Right ventricle myocardium inferior (tissue), 1 donor: ENCODE results near the gene NPR2. TPM values are rescaled to one million over a fixed set of nuclear protein-coding genes. Genes with fewer than 3 reads are reported as not detected.
A peak's percentile ranks its signal among the peaks of the same experiment; 100 is the strongest.

Source experiments
- ATAC-seq: fragments of 200-7000 bp; cut with Tn5 transposase; one replicate; pipeline ENCODE4 v1.9.1; 2020; ENCODE audit warnings: mild to moderate bottlenecking, moderate library complexity
- DNase-seq: peaks from one replicate; pipeline ENCODE4 v3.0.0; 2021; ENCODE audit errors: missing footprints
- intact Hi-C: fragments of 100-400 bp; cut with DNase I; formaldehyde crosslinking; loops from one replicate; pipeline ENCODE4 v1.11.0; 2022
- total RNA-seq: library from RNA; stranded (reverse); fragmentation: NEBNext Ultra II Directional; extraction: Animal tissue kit (Norgen Biotek cat#: 25700); gene quantifications from one replicate; pipeline ENCODE4 v1.2.1, GENCODE V29; 2021
- donor health status: DM: no; HTN: yes; CAD: no; lungs with severe emphysema.

The NPR2 gene
- total RNA-seq, 1 donor from 2014 or later = 25.2 TPM

DNA sequence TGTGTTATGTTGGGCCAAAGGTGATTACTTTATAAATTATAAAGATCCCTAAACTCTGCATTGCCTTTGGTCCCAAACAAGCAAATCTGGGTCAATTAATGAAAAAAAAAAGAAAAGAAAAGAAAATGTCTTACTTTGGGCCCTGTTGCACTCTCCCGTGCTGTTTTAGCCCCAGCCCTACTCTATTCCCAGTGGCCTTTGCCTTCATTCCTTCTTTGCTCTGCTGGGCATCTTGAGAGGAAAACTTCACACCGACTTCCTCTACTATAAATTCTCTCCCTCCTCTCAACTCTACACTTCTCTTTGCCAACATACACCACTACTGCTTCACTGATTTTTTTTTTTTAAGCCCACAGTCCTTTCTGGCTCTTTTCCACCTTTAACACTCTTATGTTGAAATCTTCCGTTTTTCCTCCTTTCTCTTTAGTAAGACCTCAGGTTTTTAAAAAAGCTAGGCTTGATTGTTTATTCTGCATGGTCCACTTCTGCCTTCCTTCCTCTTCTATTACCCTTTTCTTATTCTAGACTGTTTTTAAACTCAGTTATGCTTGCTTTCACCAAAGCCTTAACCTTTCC is 32.8 kb upstream of the NPR2 start:
- peak; percentile 4 for ATAC-seq
- DNase-seq = no peak
- intact Hi-C loops = no loop called here

DNA sequence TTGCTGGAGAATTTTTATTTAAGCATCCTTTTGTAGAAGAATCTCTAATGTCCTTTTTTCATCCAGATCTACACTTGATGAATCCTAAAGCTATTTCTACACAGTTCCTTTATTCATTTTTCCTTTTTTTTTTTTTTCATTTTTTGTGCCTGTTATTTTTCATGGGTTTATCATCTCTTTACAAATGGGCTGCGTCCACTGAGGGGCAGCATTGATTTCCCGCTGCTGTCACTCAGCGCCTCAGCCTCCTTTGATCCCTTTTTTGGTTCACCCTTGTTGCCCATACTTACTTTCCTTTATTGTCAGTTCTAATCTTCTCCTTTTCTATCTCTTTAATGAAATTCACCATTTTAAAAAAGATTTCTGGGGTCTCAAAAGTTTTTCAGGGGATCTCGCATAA is 31.6 kb upstream of the NPR2 start:
- ATAC-seq (no peak), DNase-seq (no peak)
- intact Hi-C loops = no loop called here

DNA sequence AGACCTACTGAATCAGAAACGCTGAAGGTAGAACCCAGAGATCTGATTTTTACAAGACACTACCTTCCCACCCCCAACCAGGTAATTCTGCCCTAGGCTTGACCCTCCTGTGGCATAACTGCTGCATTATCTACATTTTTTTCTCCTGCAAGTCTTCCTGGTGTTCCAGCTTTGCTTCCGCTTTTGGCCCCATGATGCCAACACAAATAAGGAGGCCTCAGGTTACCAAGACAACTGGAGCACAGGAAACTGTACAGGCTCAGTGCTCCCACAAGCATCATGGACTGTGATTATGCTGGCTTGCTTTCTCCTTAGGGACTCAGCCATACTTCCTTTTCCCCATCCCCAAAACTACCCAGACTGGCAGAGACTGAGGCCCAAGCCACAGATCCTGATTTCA is 30.7 kb upstream of the NPR2 start:
- ATAC-seq = no peak
- intact Hi-C loops = no loop called here

DNA sequence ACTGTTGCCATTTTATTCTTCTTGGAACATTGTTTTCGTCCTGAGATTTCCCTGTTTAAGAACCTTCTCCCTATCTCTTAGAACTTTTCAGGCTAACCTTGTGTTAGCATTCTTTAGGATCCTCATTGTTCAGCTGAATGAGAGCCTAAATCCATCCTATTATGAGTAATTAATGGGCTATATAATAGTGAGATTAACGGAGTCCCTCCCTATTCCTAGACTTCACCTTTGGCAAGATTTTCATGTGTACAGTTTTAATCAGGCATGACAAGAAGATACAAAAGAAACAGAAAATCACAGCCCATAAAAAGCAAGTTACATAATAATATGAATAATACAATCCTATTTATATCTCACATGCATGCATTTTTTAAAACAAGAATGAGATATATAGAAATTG is 28.2 kb upstream of the NPR2 start:
- intact Hi-C loops = no loop called here
- ATAC-seq (no peak), DNase-seq (no peak)

More for the DNA sequence above, 30.7 kb upstream of the NPR2 start:
- no peak for DNase-seq

DNA sequence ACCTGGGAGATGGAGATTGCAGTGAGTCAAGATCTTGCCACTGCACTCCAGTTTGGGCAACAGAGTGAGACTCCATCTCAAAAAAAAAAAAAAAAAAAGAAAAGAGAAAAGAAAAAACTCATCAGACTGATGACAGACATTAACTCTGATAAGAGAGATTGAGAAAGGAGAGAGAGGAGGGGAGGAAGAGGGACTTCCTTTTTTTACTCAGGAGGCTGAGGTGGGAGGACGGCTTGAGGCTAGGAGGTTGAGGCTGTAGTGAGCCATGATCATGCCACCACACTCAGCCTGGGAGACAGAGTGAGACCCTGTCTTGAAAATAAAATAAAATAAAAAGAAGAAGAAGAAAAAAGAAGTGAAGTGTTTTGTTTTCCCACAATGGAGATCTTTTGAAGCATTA is 27.6 kb upstream of the NPR2 start:
- intact Hi-C loops = no loop called here
- DNase-seq (no peak), ATAC-seq (no peak)

DNA sequence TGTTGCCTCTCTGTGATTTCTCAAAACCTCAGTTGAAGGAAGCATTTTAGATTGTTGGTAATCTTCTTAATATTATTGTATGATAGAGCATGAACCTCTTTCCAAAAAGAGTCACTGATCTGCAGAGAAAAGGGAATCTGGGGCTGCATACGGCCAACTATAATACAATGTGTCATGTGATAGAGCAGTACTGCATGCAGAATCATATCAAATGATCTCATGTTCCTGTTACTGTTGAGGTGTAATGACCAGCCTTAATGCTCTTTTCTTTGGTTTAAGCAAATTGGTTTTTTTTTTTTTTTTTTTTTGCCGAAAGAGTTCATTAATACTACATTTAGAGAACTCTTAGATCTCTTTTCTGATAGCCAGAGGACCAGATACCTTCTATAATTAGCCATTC is 24.4 kb upstream of the NPR2 start:
- DNase-seq = no peak
- ATAC-seq = no peak
- intact Hi-C loops = no loop called here

DNA sequence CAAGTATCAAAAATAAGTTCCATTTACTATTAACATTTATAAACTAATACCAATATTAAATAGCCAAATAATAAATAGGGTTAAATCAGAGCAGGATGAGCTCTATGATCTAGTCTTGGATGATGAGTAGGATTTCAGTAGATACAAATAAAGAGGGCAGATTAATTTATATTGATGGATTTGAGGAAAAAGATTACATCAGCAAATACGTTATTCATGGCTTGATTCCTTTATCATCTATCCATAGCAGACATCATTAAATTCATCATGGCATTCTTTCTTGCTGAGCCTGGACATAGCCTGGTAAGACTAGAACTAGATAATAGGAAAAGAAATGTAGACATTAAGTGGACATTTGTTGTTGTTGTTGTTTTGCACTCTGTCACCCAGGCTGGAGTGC is 23.9 kb upstream of the NPR2 start:
- no peak for DNase-seq
- intact Hi-C loops = no loop called here
- ATAC-seq = no peak

DNA sequence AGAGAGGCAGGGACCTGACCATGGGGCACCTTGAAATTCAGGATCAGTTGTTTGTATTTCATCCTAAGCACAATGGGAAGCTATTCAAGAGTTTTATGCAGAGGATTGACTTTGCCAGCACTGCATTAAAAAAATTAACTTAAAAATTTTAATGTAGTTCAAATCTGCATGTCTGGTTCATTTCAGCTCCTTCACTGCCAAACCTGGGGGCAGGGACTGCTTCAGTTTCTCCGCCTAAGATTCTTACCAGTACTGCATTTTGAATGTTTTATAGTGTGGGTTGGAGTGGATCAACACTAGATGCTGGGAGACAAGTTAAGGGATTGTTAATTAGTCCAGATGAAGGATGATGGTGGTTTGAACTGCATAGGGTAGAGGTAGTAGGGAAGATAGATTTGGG is 21.6 kb upstream of the NPR2 start:
- ATAC-seq (no peak), DNase-seq (no peak)
- intact Hi-C loops = no loop called here

DNA sequence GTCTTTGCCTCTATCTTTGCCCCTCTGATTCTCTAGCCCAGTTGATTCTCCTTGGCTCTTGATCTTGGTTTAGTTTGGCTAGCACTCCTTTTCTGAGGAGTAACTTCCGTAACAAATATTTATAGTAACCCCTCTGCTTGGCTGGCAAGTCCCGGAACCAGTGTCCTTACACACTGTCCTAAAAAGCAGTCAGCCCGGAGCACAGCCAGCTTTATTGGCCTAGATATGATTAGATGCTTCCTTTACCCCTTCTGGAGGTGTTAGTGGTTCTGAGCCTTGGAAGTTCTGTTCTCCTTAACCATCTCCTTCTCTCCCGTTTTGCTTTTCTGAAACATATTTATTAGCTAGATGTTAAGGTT is 20.3 kb upstream of the NPR2 start:
- peak; percentile 87 for ATAC-seq
- no peak for DNase-seq
- intact Hi-C loops = no loop called here

DNA sequence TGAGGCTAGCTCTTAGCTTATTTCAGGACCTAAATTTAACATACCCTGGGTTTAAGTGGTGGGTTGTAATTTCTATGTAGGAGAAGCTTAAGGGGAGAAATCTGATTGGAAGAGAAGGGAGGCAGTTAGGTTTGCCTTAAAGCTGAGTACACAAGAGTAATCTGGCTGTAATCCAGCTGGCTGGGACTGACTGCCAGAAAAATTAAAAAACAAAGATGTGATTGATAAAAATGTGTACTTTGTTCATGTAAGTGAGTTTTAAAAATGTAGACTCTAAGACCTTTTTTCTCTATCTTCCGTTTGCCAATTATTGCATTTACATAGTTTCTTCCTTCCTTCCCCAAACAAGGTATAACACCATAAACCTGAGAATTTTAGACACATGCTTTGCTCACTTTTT is 19.9 kb upstream of the NPR2 start:
- DNase-seq (no peak), ATAC-seq (no peak)

DNA sequence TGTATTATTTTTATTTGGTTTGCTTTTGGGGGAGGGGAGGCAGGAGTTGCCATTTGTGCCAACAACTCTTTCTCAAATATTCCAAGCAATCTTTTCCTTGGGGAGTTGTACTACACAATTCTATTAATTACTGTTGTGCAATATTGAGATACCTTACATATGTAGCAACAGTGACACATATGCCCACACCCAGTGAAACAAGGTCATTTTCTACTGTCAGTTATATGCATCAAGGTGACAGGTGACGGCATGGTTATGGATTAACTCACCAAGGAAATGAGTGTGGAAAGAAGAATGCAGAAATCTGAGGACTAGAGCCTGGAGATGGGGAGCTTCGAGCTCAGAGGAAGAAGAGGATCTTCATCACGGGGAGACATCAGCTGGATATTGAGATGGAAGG is 19.4 kb upstream of the NPR2 start:
- intact Hi-C loops = no loop called here
- ATAC-seq = no peak
- DNase-seq = no peak

More for the DNA sequence above, 19.9 kb upstream of the NPR2 start:
- intact Hi-C loops = no loop called here

DNA sequence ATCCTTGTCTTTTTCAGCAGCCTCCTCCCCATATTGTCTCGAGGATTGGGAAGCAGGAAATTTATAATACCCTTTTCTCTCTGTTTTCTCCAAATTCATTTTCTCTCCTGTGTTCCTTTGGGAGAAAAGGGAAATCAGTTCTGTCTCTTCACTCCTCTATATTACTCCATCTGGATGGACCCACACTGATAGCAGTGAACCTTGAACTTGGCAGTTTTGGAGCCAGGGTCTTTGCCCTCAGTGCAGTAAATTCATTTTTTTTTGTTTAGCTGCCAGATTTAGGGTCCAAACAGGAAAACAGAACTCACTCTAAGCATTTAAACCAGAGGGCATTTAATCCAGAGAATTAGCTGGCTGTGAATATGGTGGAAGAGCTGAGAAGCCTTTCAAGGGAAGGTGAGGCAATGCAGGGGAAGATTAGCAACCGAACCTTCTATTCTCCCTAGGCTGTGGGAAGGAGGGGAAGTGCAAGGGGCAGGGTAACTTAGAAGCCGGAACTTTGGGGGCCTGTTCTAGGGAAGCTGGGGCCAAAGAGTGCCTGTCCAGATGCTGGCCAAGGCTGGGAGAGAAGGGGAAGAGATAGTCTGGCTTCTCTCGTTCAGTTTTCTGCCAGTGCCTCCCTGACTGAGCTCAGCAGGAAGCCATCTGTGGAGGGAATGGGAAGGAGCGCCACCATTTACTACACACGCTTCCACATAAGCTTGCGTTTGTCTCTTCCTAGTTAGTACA is 16.3 kb upstream of the NPR2 start:
- intact Hi-C loops = no loop called here
- DNase-seq (no peak), ATAC-seq (peak; percentile 64)

DNA sequence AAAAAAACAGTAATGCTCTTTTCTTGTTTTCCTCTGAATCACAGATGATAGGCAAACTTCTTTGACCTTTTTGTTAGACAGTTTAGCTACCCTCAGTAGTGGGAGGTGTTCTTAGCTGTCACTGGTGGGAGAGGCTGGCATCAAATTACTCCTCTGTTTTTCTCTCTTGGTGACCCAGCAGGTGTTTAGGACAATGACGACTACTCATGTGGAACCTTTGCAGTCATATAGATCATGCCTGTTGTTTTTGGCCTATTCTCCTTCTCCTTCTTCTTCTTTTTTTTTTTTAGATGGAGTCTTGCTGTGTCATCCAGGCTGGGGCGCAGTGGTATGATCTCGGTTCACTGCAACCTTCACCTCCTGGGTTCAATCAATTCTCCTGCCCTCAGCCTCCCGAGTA is 15.4 kb upstream of the NPR2 start:
- intact Hi-C loops = no loop called here
- DNase-seq = no peak

DNA sequence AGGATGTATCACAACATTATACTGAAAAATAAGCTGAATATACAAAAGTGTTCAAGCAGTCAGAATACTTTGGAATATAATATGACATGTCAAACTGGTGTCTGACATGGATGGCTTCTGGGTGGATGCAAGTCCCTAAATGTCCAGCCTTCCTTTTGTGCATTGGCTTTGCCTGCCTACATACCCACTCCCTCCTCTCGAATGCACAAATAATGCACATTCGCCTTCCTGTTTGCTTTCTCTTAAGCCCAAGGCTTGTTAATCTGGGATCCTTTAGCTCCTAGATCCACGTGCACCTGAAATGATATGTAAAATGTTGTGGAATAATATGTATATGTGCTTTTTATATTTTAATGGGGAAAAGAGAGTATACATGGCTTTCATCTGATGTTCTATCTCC is 12.9 kb upstream of the NPR2 start:
- ATAC-seq (no peak), DNase-seq (no peak)
- intact Hi-C loops = no loop called here

More for the DNA sequence above, 15.4 kb upstream of the NPR2 start:
- no peak for ATAC-seq

DNA sequence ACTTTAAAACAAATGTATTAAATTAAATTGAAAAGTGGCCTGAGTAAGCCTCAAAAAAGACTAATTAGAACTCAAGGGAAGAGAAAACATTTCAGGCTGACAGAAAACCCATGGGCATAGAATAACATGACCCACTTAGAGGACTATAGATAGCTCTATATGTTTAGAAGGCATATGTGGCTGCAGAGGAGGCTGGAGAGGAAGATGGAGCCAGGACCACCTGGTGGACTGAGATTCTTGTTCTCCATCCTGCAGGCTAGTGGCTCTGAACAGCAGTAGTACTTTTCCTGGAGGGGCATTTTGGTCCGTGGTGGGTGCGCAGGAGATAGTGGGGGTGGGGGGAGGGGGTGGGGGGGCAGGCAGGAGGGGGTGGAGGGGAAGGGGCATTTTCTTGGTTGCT is 10.3 kb upstream of the NPR2 start:
- DNase-seq = no peak
- no peak for ATAC-seq
- intact Hi-C loops = no loop called here

DNA sequence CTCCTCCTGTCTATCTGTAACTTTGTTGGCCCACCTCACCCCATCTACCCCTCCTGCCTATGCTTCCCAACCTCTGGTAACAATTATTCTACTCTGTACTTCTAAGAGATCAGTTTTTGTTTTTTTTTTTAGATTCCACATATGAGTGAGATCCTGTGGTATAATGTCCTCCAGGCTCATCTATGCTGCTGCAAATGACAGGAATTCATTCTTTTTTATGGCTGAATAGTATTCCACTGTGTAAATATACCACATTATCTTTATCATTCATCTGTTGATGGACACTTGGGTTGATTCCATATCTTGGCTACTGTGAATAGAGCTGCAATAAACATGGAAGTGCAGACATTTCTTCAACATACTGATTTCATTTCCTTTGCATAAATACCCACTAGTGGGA is 8.0 kb upstream of the NPR2 start:
- intact Hi-C loops = no loop called here
- DNase-seq (no peak), ATAC-seq (no peak)

DNA sequence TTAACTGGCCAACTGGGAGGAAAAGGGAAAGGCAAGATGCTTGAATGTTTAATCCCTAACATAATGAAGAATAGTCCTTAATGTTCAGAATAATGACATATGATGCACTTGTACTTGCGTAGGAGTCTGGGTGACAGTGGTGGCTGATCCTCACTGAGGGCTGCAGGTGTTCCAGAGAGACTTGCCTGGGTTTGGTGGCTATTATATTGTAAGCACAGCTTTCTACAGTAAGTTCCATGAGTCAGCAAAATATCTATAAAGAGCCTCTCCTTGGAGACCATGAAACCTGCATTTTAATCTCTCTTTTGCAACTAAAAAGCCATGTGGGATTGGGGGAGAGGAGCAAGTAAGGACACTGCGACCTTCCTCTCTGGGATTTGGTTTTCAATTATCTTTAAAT is 1.9 kb upstream of the NPR2 start:
- intact Hi-C loops = no loop called here
- DNase-seq (no peak), ATAC-seq (no peak)

DNA sequence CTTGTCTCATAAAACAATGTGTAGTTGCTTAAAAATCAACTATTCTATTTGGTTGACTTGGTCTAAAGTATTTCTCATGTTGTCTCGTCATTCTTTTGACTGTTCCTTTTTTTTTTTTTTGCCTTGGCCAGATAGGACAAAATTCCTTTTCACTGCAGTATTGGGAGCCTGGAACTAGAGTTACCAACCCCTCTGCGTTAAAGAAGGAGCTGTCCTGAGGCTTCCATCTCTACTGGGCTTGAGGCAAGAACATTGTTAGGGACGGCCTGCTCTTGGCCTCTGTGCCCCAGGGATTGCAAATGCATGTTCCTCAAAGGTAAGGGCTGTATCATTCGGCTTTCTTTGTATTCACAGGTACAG is 1.4 kb upstream of the NPR2 start:
- DNase-seq (no peak), ATAC-seq (no peak)
- intact Hi-C loops = loop anchor here (1.0 to 5.0 kb wide), 4 partner anchors 23 to 232 kb away; partner anchors contain the start of gene SPAG8

DNA sequence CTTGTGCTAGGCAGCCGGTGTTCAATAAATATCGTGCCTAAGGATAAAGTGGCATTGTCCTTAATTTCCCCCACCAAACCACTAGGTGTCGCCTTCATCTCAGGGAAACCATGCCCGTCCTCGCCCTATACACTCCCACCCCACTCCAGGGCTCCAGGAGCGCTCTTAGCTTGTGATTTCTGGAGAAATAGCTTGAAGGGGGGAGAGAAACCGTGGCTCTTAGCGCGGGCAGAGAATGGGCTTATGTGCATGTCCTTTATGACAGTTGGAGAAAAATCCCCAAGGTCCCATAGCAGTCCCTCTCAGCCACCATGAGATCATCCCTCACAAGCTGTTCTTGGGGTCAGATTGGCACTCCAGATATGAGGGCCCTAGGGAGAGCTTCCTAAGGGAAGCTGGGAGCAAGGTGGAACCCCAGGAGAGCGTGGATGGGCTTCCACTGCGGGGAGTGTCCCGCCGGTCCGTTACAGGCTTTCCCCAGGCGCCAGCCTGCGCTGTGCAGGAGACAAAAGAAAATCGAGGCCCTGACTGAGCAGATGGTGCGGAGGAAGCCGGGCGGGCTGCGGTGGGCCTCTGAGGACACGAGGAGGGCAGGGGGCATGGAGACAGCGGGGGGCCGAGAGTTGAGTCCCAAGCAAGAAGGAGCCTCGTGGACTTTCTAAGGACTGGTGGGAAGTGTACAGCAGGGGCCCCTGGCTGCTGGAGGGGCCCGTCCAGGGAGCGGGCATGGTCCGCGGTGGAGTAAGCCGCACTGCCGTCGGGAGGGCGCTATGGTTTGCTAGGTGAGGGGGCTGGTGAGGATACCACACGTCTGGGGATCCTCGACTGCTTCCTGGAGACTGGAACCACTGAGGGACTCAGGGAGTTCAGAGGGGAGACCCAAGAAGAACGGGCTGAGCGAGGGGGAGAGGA is 750 bp upstream of the NPR2 start:
- ATAC-seq = peak; percentile 90
- DNase-seq = peak; percentile 77
- intact Hi-C loops = loop anchor here (1.0 to 5.0 kb wide), 4 partner anchors 22 to 232 kb away; partner anchors contain the start of gene SPAG8
